GM08714 (cell line): ENCODE measurements around the gene SLC39A7.

ENCODE experiments used
- H3K4me3 ChIP-seq: fragments of 200-500 bp; sonication (Bioruptor generic); 2 replicates; pipeline ENCODE4 v1.5.1; 2014; ENCODE audit warnings: mild to moderate bottlenecking, low read length, inconsistent platforms
- ZNF274 ChIP-seq: IDR thresholded peaks from 2 replicates; pipeline ENCODE4 v1.6.1; 2012; ENCODE audit warnings: mild to moderate bottlenecking, low read depth, low read length

The SLC39A7 gene

GRCh38 chr6:33243476-33243875 lies 42.8 kb downstream of the SLC39A7 start:
- H3K4me3 ChIP-seq, result no peak overlapping the region
- TF ChIP-seq ZNF274, result no peak

- no peak for TF ChIP-seq ZNF274
Observed at GRCh38 chr6:33247977-33248642, 47.4 kb downstream of the SLC39A7 start.

GRCh38 chr6:33248643-33248931 lies 47.9 kb downstream of the SLC39A7 start:
- H3K4me3 ChIP-seq, result peak overlapping the region; percentile 63
- no peak for TF ChIP-seq ZNF274

More at GRCh38 chr6:33247977-33248642, 47.4 kb downstream of the SLC39A7 start:
- H3K4me3 ChIP-seq, result peak overlapping the region; percentile 63

GRCh38 chr6:33248932-33249731 lies 48.5 kb downstream of the SLC39A7 start:
- peak overlapping the region; percentile 81 for H3K4me3 ChIP-seq
- TF ChIP-seq ZNF274, result no peak

GRCh38 chr6:33249732-33250630 lies 49.3 kb downstream of the SLC39A7 start:
- H3K4me3 ChIP-seq, result peak overlapping the region; percentile 81
- TF ChIP-seq ZNF274, result no peak

- no peak for TF ChIP-seq ZNF274
- no peak overlapping the region; the same call in 1 of the 2 replicates for H3K4me3 ChIP-seq
Observed at GRCh38 chr6:33250731-33251130, 50.1 kb downstream of the SLC39A7 start.

GRCh38 chr6:33251395-33252012 lies 50.8 kb downstream of the SLC39A7 start:
- TF ChIP-seq ZNF274, result no peak
- no peak overlapping the region for H3K4me3 ChIP-seq

GRCh38 chr6:33252759-33253158 lies 52.1 kb downstream of the SLC39A7 start:
- no peak for TF ChIP-seq ZNF274
- no peak overlapping the region for H3K4me3 ChIP-seq
